GM12891 (cell line): Measurements from ENCODE around the gene TCF25.

ENCODE experiments used
- POLR2A ChIP-seq: IDR thresholded peaks from 2 replicates; pipeline ENCODE4 v1.6.1; 2011; ENCODE audit warnings: low read depth, low read length, control low read depth
- POLR2AphosphoS5 ChIP-seq: IDR thresholded peaks from 2 replicates; pipeline ENCODE4 v1.6.1; 2011; ENCODE audit warnings: low read depth, low read length, control low read depth
- TAF1 ChIP-seq: IDR thresholded peaks from 2 replicates; pipeline ENCODE4 v1.6.1; 2011; ENCODE audit warnings: low read depth, low read length, control low read depth

GRCh38 chr16:89946515-89946914 is 73.1 kb downstream of the TCF25 start:
- TF ChIP-seq POLR2A (no peak), TAF1 (no peak), POLR2AphosphoS5 (no peak)
